Measurements from ENCODE around the gene PDE3A.

DNA sequence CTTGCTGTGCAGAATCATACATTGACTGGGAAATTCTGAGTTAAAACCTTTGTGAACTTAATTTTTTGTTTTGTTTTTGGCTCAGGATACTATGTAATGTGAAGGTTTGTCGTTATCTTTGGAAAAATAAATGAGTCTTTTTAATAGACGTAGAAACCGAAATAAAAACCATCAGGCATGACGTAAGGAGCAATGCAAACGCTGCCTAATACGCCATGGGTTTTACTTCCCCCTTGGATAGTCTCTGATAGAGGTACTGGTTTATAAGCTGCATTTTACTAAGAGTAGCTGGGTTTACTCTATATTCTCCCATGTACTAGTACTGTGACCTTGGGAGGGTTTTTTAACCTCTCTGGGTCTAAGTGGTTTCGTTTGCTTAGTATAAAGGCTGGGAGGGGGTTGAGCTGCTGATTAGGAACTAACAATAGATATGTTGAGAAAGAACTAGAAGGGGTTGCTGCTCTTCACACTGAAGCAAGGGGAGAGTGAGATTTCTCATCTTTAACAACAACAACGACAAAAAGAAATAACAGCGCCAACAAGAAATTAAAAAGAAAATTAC lies 260.0 kb downstream of the PDE3A start:
- TF ChIP-seq CEBPB (IDR thresholded peaks at IDR 0.05; ENCODE audit: low read depth, low read length), result no peak
- TF ChIP-seq, protein P1, sequence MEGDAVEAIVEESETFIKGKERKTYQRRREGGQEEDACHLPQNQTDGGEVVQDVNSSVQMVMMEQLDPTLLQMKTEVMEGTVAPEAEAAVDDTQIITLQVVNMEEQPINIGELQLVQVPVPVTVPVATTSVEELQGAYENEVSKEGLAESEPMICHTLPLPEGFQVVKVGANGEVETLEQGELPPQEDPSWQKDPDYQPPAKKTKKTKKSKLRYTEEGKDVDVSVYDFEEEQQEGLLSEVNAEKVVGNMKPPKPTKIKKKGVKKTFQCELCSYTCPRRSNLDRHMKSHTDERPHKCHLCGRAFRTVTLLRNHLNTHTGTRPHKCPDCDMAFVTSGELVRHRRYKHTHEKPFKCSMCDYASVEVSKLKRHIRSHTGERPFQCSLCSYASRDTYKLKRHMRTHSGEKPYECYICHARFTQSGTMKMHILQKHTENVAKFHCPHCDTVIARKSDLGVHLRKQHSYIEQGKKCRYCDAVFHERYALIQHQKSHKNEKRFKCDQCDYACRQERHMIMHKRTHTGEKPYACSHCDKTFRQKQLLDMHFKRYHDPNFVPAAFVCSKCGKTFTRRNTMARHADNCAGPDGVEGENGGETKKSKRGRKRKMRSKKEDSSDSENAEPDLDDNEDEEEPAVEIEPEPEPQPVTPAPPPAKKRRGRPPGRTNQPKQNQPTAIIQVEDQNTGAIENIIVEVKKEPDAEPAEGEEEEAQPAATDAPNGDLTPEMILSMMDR (conservative IDR thresholded peaks at IDR 0.05; ENCODE audit: low read depth, low read length), result no peak

All from IMR-90 (cell line).